Adipose tissue (tissue), 3 donors: ENCODE results near the gene XIRP2. TPM values are rescaled to one million over a fixed set of nuclear protein-coding genes. Genes with fewer than 3 reads are reported as not detected.
"Not testable (repeated sequence)": the region's sequence is repeated elsewhere in the genome, so short reads cannot be mapped to it uniquely, and the experiment has no call there.

Experiments used
- H3K27ac ChIP-seq: one replicate; pipeline ENCODE4 v1.5.1; 2013; ENCODE audit warnings: low read depth, low read length
- WGBS, 3 donors: extraction: QIAGEN DNeasy Blood & Tissue Kit; methylation state at CpG; one replicate each; pipeline ENCODE4 v1.1.7; 2013; 5-methylcytosine and 5-hydroxymethylcytosine counted together
- polyA plus RNA-seq, 3 donors: library from polyadenylated mRNA; stranded (reverse); fragments of 200-250 nt; gene quantifications; one replicate each; pipeline ENCODE4 v1.2.3, GENCODE V29; 2013
- donor health status: healthy with polysubstance abuse.
- donor health status: Bipolar disorder and iron deficiency.
- donor health status: healthy.

XIRP2 gene
- polyA plus RNA-seq, 3 donors: 0.16 to 0.45 (median 0.38) TPM

DNA sequence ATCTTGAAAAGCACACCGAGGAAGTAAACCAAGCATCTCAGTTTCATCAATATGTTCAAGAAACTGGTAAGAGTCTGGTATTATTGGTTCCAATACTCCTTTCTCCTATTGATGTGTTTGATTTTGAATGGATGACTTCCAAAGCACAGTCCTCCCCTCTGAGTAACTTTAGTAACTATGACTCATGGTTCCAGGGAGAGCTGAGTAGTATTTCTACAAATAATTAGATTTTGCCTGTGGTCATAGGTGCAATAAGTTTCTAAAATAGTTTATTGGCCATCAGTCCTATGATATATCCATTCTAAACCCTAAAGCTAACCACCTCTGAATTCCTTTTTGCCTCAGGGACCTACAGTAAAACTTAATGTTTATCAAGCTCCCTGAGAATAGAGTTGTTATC, 352.4 kb downstream of the XIRP2 start:
- 86 to 89% (median 88%) methylated on average over 1 of the region's 1 CpG for WGBS, 3 donors
- H3K27ac ChIP-seq: no peak overlapping the region

DNA sequence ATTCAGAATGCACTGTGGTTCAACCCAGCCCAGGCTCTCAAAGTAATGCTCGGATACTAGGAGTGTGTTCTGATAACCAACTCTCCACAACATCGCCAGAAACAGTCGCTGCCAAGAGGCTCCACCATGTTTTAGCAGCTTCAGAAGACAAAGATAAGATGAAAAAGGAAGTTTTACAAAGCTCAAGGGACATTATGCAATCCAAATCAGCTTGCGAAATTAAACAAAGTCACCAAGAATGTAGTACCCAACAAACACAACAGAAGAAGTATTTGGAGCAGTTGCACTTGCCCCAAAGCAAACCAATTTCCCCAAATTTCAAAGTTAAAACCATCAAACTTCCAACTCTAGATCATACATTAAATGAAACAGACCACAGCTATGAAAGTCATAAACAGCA, 360.9 kb downstream of the XIRP2 start:
- H3K27ac ChIP-seq: no peak overlapping the region
- WGBS, 3 donors: 68 to 82% (median 75%) methylated on average over 4 of the region's 4 CpGs

- H3K27ac ChIP-seq: no peak overlapping the region
- WGBS, 3 donors: 56 to 65% (median 60%) methylated on average over 2 of the region's 2 CpGs
Measured at GRCh38 chr2:167253025-167253424, 364.7 kb downstream of the XIRP2 start.

DNA sequence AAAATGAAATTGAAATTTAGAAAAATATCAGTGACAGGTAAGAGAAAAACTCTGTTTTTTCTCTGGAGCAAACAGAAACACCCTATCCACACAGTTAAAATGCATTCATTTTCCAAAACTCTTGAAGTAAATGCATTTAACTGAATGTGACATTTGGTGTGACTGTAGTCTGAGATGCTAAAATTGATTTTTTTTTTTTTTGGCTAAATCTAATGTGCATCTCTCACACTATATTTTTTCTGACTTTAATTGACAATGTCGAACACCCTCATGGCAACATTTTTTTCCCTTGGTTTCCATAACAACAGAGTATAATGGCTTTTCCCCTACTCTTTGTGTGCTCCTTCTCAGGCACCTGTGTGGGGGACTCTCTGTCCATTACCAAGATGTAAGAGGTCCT, 366.4 kb downstream of the XIRP2 start:
- no peak overlapping the region for H3K27ac ChIP-seq
- 76 to 88% (median 77%) methylated on average over 1 of the region's 1 CpG for WGBS, 3 donors

DNA sequence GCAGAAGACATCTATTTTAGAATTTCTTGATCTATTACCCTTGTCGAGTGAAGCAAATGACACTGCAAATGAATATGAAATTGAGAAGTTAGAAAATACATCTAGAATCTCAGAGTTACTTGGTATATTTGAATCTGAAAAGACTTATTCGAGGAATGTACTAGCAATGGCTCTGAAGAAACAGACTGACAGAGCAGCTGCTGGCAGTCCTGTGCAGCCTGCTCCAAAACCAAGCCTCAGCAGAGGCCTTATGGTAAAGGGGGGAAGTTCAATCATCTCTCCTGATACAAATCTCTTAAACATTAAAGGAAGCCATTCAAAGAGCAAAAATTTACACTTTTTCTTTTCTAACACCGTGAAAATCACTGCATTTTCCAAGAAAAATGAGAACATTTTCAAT, 370.4 kb downstream of the XIRP2 start:
- 72 to 86% (median 77%) methylated on average over 3 of the region's 3 CpGs for WGBS, 3 donors
- H3K27ac ChIP-seq: no peak overlapping the region

- no peak overlapping the region for H3K27ac ChIP-seq
- 77 to 90% (median 86%) methylated on average over 5 of the region's 5 CpGs for WGBS, 3 donors
Measured at GRCh38 chr2:167264380-167264779, 376.1 kb downstream of the XIRP2 start.

DNA sequence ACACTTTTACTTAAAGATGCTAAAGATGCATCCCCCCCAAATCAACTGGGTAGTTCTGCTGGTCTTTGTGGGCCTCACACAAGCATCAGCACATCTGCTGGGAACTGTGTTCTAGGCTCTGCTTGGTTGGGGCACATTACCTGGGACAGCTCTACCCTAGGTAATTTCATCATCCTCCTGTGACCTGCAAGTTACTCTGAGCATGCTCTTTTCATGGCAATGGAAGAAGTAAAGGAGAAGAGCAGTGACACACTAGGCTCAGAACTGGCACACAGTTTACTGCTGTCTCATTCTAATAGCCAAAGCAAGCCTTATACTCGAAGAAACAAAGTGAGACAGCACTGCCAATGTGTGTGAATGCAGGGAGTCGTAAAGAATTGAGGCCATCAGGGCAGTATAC, 376.7 kb downstream of the XIRP2 start:
- H3K27ac ChIP-seq: no peak overlapping the region
- 78 to 91% (median 83%) methylated on average over 2 of the region's 2 CpGs for WGBS, 3 donors

DNA sequence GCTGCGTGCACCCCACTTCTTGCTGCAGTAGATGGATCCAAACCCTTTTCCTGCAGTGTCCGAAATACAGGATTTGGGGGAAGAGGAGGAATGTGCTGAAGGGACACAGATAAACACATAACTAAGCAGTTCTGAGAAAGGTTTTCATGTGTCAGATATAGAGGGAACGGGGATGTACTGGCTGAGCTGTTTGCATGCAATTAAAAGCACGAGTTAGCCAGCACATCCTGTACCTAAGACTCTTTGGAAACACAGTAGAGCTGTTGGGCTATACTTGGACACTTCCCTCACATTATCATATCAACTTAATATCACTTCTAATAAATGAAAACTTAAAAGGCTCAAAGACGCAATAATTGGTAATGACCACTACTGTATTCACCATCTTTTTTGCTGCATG, 377.4 kb downstream of the XIRP2 start:
- no peak overlapping the region for H3K27ac ChIP-seq
- WGBS, 3 donors: 82 to 88% (median 85%) methylated on average over 5 of the region's 5 CpGs

DNA sequence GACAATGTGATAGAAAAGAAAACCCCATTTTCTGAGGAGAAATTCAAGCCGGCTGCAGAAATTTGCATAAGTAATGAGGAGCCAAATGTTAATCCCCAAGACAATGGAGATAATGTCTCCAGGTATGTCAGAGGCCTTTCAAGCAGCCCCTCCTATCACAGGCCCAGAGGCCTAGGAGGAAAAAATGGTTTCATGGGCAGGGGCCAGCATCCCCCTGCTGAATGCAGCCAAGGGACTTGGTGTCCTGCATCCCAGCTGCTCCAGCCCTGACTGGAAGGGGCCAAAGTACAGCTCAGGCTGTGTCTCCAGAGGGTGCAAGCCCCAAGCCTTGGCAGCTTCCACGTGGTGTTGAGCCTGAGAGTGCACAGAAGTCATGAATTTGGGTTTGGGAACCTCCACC, 380.0 kb downstream of the XIRP2 start:
- H3K27ac ChIP-seq: not testable (repeated sequence)
- WGBS, 3 donors: 67 to 79% (median 78%) methylated on average over 2 of the region's 2 CpGs

DNA sequence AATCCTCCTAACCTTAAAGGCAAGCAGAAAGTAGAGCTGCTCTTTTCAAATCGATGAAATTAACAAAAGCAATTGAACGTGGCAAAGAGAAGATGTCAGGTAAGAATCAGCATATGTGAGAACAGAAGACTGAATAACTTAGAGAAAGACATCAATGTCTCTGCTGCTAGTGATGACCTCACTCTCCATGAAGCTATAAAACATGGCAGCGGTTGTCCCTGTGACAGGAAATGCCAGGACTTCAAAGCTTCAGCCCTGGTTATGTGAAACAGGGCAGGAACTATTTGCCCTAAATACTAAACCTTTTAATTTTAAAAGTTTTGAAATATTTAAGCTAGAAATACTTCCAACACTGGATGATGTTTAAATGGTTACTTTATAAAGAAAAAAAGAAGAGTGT, 383.7 kb downstream of the XIRP2 start:
- WGBS, 3 donors: 69 to 71% (median 71%) methylated on average over 3 of the region's 3 CpGs
- no peak overlapping the region for H3K27ac ChIP-seq

DNA sequence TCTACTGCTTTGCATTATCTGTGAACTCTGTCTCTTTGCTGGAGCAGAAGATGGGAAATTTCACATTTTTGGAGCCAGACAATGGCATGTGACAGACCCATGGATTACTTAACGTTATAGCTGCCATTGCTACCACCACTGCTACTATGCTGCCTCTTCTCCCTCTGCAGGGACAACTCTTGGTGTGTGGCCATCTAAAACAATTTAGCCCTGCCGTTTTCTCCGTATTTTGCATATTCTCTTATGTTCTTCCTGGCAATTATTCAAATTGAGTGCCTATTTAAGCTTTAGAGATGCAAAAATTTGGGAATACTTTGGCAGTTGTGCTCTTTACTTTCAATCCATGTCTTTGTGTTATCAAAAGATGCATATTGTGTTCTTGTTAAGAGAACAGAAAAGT, 386.8 kb downstream of the XIRP2 start:
- WGBS, 3 donors: 37 to 48% (median 41%) methylated on average over 3 of the region's 3 CpGs
- H3K27ac ChIP-seq: no peak overlapping the region

GRCh38 chr2:167279810-167280209, 391.5 kb downstream of the XIRP2 start:
- 61 to 78% (median 78%) methylated on average over 5 of the region's 5 CpGs for WGBS, 3 donors

GRCh38 chr2:167287212-167287611, 398.9 kb downstream of the XIRP2 start:
- H3K27ac ChIP-seq: no peak overlapping the region

More at GRCh38 chr2:167279810-167280209, 391.5 kb downstream of the XIRP2 start:
- no peak overlapping the region for H3K27ac ChIP-seq

DNA sequence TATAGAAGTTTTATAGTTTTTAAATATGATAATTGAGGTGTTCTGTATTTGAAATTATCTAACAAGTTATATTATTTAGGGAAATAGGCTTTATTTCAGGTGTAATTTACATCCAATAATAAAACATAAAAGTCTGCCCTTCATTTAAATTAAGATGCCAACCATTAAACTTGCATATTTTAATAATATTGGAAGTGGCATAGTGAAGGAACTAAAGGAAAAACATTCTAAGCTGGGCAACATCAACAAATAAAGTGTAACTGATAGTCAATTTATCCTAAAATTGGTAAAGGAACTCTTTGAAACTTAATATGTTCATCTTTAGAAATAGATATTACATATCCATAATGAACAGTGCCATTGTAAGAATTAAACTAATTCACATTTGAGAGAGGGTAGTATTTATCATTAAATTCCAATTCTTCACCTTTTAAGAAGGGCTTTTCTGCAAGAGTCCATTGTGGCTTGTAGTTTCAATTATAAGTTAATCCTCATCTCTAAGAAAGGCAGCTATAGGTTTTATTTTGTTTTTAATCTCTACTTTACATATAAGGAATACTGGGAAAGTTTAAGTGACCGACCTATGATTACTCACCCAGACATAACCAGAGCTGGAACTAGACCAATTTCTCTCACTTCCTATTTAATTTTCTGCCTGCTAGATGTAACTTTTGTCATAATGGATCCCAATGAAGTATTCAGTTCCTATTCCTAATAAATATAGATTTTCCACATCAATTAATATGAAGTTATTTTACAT, 401.6 kb downstream of the XIRP2 start:
- 61 to 85% (median 62%) methylated on average over 1 of the region's 1 CpG for WGBS, 3 donors
- no peak overlapping the region for H3K27ac ChIP-seq

More at GRCh38 chr2:167287212-167287611, 398.9 kb downstream of the XIRP2 start:
- 79 to 93% (median 84%) methylated on average over 3 of the region's 3 CpGs for WGBS, 3 donors

DNA sequence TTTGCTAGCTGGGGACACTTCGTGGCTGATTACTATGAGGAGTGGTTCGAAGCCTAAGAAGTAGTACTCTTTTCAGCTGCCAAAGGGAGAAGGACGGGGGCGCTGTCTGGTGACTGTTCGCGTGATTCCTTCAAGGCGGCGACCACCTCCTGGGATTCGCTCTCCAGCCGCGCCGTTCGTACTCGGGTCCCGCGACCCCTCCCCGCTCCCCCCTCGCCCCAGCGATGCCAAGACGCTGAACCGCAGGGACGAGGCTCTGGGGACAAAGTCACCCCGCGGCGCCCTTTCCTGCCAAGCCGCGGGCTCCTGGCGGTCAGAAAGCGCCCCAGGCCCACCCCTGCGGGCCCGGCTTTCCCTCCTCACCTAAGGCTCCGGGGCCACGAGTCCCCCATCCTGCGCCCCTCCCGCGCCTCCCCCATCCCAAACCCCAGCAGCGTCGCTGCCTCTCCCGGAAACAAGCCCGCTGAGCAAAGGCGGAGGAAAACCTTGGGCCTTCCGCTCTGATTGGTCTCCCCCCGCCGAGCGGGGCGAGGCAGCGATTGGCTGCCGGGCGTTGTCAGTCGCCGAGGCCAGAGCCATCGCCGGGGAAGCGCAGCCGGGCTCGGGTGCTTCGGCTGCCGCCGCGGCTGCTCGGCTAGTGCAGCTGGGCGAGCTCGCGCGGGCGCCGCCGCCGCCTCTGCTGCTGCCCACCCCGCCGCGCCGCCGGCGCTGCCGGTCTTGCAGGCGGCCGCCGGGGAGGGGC, 404.3 kb downstream of the XIRP2 start, which contains the start of gene B3GALT1:
Gene B3GALT1, plus strand, starts transcription at position 572 of the 742 bp plus-strand sequence.
- 0 to 1% (median 0%) methylated on average over 49 to 79 of the region's 79 CpGs for WGBS, 3 donors
- H3K27ac ChIP-seq: no peak within 1 kb of the TSS

DNA sequence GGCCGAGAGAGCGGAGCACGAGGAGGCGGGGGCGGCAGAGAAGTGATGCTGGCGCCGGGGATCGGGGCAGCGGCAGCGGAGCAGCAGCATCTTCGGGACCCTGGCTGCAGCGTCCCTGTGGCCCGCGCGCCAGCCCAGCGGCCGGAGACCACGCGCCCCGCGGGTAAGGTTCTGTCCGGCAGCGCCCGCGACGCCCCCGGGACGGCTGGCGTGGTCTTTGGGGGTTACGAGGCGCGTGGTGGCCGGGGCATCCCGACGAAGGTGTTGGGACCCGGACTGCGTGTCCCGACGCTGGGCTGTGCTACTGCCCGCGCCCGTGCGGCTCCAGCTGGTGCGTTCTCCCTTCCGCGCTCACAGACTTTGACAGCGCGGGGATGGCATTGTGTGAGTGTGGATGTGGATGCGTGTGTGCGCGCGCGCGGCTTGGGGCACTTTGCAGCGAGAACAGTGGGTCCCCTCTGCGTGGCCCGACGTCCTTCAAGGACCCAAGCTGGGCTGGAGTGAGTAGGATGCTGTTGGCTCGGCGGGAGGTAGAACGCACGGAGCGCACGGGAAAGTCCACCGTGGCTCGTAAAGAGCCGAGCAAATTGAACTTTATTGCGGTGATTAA, 405.0 kb downstream of the XIRP2 start:
- H3K27ac ChIP-seq: no peak overlapping the region
- 1 to 2% (median 1%) methylated on average over 52 to 68 of the region's 68 CpGs for WGBS, 3 donors

GRCh38 chr2:167293943-167294775, 405.9 kb downstream of the XIRP2 start:
- no peak overlapping the region for H3K27ac ChIP-seq
- WGBS, 3 donors: 2 to 4% (median 3%) methylated on average over 38 to 39 of the region's 39 CpGs

- no peak overlapping the region for H3K27ac ChIP-seq
- 10 to 19% (median 11%) methylated on average over 5 of the region's 5 CpGs for WGBS, 3 donors
Measured at GRCh38 chr2:167294776-167295140, 406.5 kb downstream of the XIRP2 start.
